Progenitor cell of endocrine pancreas (in vitro differentiated cells): Measurements from ENCODE around the gene ALG12. TPM values are rescaled to one million over a fixed set of nuclear protein-coding genes. Genes with fewer than 3 reads are reported as not detected.

Experiments used
- DNase-seq: peaks from one replicate; pipeline ENCODE4 v3.0.0; 2021; ENCODE audit warnings: low spot score; ENCODE audit not compliant: unreplicated experiment
- H3K27ac Mint-ChIP-seq: 2 replicates; pipeline ENCODE4 v1.8.0; 2021; ENCODE audit warnings: mild to moderate bottlenecking, moderate library complexity, mixed read lengths
- H3K27me3 Mint-ChIP-seq: 2 replicates; pipeline ENCODE4 v1.8.0; 2021; ENCODE audit warnings: mixed read lengths
- H3K36me3 Mint-ChIP-seq: 2 replicates; pipeline ENCODE4 v1.8.0; 2022; ENCODE audit warnings: mixed read lengths; ENCODE audit not compliant: insufficient read depth
- H3K4me1 Mint-ChIP-seq: 2 replicates; pipeline ENCODE4 v1.8.0; 2021; ENCODE audit warnings: low read depth, mixed read lengths
- H3K4me3 Mint-ChIP-seq: 2 replicates; pipeline ENCODE4 v1.8.0; 2021; ENCODE audit warnings: low read depth, mild to moderate bottlenecking, moderate library complexity, mixed read lengths
- H3K9me3 Mint-ChIP-seq: 2 replicates; pipeline ENCODE4 v1.8.0; 2021; ENCODE audit warnings: low read depth, mixed read lengths
- CTCF ChIP-seq: fragments of 200-600 bp; sonication (generic); IDR thresholded peaks from one replicate; pipeline ENCODE4 v1.5.0; 2021; ENCODE audit warnings: antibody characterized with exemption, mild to moderate bottlenecking; ENCODE audit not compliant: unreplicated experiment
- total RNA-seq: library from RNA; stranded (reverse); gene quantifications from 2 replicates; pipeline ENCODE4 v1.2.1, GENCODE V29; 2021

ALG12 gene
- total RNA-seq, 1 donor from 2014 or later: 25.7 TPM

GRCh38 chr22:49935561-49935960 lies 17.3 kb upstream of the ALG12 start:
- Mint-ChIP-seq H3K36me3 (no peaks in the 10 kb centered on the region), H3K27me3 (peaks cover 13% of the 10 kb centered on the region), H3K4me1 (no peaks in the 10 kb centered on the region), H3K4me3 (no peak overlapping the region), H3K9me3 (no peaks in the 10 kb centered on the region), H3K27ac (no peak overlapping the region)
- TF ChIP-seq CTCF: no peak
- DNase-seq: no peak

- TF ChIP-seq CTCF: no peak
- Mint-ChIP-seq H3K36me3 (no peaks in the 10 kb centered on the region), H3K4me3 (no peak overlapping the region), H3K9me3 (no peaks in the 10 kb centered on the region), H3K27ac (no peak overlapping the region), H3K4me1 (no peaks in the 10 kb centered on the region), H3K27me3 (peaks cover 18% of the 10 kb centered on the region)
- no peak for DNase-seq
Measured at GRCh38 chr22:49934891-49935557, 16.8 kb upstream of the ALG12 start.

- Mint-ChIP-seq H3K9me3 (no peaks in the 10 kb centered on the region), H3K27ac (no peak overlapping the region), H3K27me3 (peaks cover 19% of the 10 kb centered on the region), H3K4me3 (no peak overlapping the region), H3K36me3 (no peaks in the 10 kb centered on the region), H3K4me1 (no peaks in the 10 kb centered on the region)
- TF ChIP-seq CTCF: no peak
- DNase-seq: no peak
Measured at GRCh38 chr22:49934160-49934890, 16.1 kb upstream of the ALG12 start.

- H3K9me3 Mint-ChIP-seq: no peaks in the 10 kb centered on the region
- peaks cover 19% of the 10 kb centered on the region for H3K27me3 Mint-ChIP-seq
- H3K4me1 Mint-ChIP-seq: no peaks in the 10 kb centered on the region
- no peak overlapping the region for H3K4me3 Mint-ChIP-seq
- H3K36me3 Mint-ChIP-seq: no peaks in the 10 kb centered on the region
- no peak for DNase-seq
- peak overlapping the region; percentile 73 for H3K27ac Mint-ChIP-seq
- no peak for TF ChIP-seq CTCF
Measured at GRCh38 chr22:49933236-49934159, 15.3 kb upstream of the ALG12 start.
